C4-2B (cell line): ENCODE measurements around the gene KIF2B.

Source experiments
- H3K27ac ChIP-seq: fragments of 450-650 bp; 2 replicates; pipeline ENCODE4 v1.5.1; 2017
- ZFX ChIP-seq: fragments of 450-650 bp; IDR thresholded peaks from 2 replicates; pipeline ENCODE4 v1.6.1; 2017
- TF ChIP-seq, protein P1 (sequence below): fragments of 450-650 bp; conservative IDR thresholded peaks from 2 replicates; pipeline ENCODE4 v1.5.1; 2017; ENCODE audit warnings: mild to moderate bottlenecking

The KIF2B gene

DNA sequence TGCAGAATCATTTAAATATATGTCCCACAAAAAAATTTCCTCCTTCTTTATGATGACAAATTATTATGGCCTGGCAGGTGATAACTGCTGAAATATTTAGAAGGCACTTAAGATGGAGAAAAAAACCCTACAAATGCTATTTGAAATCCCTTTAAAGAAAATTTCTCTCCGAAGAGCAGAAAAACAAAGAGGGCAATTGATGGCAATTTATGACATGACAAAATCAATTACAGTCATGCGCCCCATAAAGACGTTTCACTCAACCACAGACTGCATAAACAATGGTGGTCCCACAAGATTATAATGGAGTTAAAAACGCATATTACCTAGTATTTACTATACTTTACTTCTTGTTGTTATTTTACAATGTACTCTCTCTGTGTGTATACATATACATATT, 25.2 kb upstream of the KIF2B start:
- TF ChIP-seq ZFX: no peak
- TF ChIP-seq, protein P1, sequence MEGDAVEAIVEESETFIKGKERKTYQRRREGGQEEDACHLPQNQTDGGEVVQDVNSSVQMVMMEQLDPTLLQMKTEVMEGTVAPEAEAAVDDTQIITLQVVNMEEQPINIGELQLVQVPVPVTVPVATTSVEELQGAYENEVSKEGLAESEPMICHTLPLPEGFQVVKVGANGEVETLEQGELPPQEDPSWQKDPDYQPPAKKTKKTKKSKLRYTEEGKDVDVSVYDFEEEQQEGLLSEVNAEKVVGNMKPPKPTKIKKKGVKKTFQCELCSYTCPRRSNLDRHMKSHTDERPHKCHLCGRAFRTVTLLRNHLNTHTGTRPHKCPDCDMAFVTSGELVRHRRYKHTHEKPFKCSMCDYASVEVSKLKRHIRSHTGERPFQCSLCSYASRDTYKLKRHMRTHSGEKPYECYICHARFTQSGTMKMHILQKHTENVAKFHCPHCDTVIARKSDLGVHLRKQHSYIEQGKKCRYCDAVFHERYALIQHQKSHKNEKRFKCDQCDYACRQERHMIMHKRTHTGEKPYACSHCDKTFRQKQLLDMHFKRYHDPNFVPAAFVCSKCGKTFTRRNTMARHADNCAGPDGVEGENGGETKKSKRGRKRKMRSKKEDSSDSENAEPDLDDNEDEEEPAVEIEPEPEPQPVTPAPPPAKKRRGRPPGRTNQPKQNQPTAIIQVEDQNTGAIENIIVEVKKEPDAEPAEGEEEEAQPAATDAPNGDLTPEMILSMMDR: no peak
- no peak overlapping the region for H3K27ac ChIP-seq

DNA sequence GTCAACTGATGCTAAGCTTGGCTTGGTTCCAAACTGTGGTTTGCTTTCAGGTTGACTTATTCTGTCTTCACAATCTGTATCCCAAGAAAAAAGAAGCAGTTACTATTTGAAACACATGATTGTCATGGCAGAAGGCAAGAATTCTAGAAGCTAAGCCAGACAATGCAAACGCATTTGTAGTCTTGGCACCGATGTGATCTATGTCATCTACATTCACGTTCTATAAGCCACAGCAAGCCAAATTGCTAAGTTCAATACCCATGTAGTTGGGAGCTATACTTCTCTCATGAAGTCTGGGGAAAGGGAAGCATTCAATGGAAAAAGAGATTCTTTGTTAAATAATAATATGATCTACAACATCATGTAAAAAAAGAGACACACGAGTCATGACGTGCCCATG, 18.3 kb upstream of the KIF2B start:
- H3K27ac ChIP-seq: no peak overlapping the region
- TF ChIP-seq ZFX: no peak
- TF ChIP-seq, protein P1: no peak

DNA sequence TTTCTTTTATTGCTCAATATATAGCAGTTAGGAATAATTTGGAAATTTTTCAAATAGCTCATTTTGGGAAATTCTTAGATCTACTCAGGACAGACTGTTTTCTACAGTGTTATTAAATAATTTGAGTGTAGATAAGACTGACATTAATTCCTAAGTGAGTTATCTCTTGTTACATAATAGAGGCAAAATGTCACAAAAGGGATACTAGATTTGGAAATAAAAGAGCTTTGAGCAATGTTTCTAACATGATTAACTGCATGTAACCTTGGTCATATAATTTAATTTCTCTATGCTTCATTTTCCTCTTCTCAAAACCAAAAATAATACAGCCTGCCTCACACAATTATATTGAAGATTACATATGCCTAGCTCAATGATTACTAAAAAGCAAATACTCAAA, 16.3 kb upstream of the KIF2B start:
- TF ChIP-seq, protein P1: no peak
- TF ChIP-seq ZFX: no peak
- H3K27ac ChIP-seq: no peak overlapping the region

DNA sequence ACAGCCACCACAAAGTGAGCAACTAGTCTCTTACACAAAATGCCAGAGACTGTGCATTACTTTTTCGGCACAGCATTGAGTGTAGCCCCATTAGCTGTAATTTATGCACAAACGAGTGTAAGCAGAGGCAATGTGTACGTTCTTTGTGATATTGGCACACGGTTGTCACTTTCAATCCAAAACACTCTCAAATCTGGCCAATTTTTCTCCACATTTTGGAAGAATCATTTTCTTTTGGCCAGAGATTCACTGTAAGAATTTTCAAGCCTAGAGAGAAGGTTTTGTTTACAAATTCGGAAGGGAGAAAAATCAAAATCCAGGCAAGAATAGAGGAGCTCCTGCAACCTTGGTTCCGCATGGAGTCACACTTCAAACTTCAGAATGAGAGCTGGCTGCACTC, 15.4 kb upstream of the KIF2B start:
- H3K27ac ChIP-seq: no peak overlapping the region
- TF ChIP-seq ZFX: no peak
- TF ChIP-seq, protein P1: no peak

DNA sequence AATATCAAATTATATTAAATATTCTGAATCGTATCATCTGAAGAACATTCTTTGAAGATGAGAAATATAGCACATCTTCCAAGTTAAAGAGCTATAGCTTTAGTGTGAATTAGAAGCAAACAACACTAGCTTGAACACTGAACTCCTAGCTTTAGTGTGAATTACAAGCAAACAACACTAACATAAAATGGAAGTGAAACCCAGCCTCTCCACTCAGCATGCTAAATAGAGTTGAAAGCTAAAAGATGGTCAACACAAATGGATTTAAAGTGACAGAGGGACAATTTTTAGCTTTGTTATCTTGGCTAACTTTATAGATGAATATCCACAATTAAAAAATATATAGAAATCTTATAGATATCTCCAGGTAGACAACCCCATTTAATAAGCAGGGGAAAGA, 4.5 kb upstream of the KIF2B start:
- TF ChIP-seq ZFX: no peak
- TF ChIP-seq, protein P1: no peak
- H3K27ac ChIP-seq: no peak overlapping the region

DNA sequence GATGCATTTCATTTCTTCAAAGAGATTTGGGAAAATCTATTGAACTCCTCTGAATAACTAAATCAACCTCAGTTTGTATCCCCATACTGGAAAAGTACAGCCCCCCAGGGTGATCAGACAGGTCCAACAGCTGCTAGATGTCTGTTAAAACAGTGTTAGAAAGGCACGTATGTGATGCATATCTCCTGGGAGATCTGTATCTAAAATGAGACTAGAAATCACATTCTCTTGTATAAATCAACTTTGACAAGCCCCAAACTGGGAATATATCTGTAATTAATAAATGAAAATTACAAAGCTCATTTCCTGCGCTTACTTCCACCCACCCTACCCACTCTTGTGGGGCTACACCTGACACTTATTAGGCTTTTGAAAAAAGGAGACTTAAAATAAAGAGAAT, 3.8 kb upstream of the KIF2B start:
- H3K27ac ChIP-seq: no peak overlapping the region
- TF ChIP-seq ZFX: no peak
- TF ChIP-seq, protein P1: no peak

DNA sequence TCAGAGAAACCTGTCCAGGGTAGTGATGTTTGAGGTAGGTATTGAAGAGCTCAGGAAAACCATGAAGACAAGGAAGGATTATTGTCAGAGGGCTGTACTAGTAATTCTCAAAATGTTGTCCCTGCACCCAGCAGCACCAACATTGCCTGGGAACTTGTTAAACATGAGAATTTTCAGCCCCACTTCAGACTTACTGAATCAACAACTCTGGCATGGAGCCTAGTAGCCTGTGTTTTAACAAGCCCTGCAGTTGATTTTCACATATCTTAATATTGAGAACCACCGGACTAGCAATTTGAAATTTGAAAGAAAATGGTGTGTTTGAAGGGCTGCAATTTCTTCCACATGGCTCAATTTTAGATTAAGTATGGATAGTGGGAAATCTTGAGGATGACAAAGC, 2.8 kb upstream of the KIF2B start:
- no peak overlapping the region for H3K27ac ChIP-seq
- TF ChIP-seq, protein P1: no peak
- TF ChIP-seq ZFX: no peak
